ENCODE results near the gene HBG1. TPM values are rescaled to one million over a fixed set of nuclear protein-coding genes. Genes with fewer than 3 reads are reported as not detected.

The HBG1 gene
- total RNA-seq, 2 donors from 2014 or later: 5.7 TPM; not detected in 1

DNA sequence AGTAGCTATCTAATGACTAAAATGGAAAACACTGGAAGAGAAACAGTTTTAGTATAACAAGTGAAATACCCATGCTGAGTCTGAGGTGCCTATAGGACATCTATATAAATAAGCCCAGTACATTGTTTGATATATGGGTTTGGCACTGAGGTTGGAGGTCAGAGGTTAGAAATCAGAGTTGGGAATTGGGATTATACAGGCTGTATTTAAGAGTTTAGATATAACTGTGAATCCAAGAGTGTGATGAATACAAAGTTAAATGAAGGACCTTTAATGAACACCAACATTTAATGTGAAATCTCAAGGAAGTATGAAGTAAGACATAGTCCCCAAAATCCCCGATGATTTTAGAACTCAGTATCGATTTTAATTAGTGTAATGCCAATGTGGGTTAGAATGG is 12.2 kb downstream of the HBG1 start:
- intact Hi-C loops (cut with DNase I): no loop called here
- Histone ChIP-seq H3K27ac (no peak overlapping the region), H3K27me3 (no peaks in the 10 kb centered on the region), H3K4me3 (no peak overlapping the region), H3K36me3 (no peaks in the 10 kb centered on the region), H3K9ac (ENCODE audit: low read depth in 2 of 2, low read length in 2 of 2) (no peak overlapping the region), H3K9me3 (no peaks in the 10 kb centered on the region), H3K4me1 (no peaks in the 10 kb centered on the region)
- DNase-seq: no peak
- TF ChIP-seq, protein P1, sequence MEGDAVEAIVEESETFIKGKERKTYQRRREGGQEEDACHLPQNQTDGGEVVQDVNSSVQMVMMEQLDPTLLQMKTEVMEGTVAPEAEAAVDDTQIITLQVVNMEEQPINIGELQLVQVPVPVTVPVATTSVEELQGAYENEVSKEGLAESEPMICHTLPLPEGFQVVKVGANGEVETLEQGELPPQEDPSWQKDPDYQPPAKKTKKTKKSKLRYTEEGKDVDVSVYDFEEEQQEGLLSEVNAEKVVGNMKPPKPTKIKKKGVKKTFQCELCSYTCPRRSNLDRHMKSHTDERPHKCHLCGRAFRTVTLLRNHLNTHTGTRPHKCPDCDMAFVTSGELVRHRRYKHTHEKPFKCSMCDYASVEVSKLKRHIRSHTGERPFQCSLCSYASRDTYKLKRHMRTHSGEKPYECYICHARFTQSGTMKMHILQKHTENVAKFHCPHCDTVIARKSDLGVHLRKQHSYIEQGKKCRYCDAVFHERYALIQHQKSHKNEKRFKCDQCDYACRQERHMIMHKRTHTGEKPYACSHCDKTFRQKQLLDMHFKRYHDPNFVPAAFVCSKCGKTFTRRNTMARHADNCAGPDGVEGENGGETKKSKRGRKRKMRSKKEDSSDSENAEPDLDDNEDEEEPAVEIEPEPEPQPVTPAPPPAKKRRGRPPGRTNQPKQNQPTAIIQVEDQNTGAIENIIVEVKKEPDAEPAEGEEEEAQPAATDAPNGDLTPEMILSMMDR (IDR thresholded peaks at IDR 0.05): no peak

DNA sequence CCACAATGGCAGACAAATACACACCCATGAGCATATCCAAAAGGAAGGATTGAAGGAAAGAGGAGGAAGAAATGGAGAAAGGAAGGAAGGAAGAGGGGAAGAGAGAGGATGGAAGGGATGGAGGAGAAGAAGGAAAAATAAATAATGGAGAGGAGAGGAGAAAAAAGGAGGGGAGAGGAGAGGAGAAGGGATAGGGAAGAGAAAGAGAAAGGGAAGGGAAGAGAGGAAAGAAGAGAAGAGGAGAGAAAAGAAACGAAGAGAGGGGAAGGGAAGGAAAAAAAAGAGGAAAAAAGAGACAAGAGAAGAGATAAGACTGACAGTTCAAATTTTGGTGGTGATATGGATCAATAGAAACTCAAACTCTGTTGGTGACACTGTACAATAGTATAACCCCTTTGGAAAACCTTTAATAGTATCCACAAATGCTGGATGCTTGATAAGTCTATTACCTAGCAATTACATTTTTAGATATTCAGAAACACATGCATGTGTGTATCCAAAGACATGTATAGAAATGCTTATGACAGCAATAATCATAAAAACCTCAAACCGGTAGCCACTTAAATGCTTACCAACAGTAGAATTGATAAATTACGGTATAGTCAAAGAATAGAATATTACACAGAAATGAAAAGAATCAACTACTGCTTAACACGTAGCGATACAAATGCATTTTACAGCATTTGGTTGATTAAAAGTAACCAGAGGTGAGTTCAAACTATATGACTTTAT is 14.1 kb downstream of the HBG1 start:
- TF ChIP-seq, protein P1 (IDR thresholded peaks at IDR 0.05): no peak

DNA sequence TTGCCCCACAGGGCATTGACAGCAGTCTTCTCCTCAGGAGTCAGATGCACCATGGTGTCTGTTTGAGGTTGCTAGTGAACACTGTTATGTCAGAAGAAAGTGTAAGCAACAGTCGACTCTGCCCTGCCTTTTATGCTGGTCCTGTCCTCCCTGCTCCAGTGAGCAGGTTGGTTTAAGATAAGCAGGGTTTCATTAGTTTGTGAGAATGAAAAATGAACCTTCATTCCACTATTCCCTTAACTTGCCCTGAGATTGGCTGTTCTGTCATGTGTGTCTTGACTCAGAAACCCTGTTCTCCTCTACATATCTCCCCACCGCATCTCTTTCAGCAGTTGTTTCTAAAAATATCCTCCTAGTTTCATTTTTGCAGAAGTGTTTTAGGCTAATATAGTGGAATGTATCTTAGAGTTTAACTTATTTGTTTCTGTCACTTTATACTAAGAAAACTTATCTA is 15.2 kb downstream of the HBG1 start, which contains the start of gene HBD:
Gene HBD, minus strand, starts transcription at position 103 of the 454 bp plus-strand sequence. Its CDS starts 50 bp downstream, at position 53.
- H3K36me3 ChIP-seq: no peaks in the 10 kb centered on the region
- intact Hi-C loops (cut with DNase I): no loop called here
- no peak for DNase-seq

More for the DNA sequence above, 14.1 kb downstream of the HBG1 start:
- H3K27ac ChIP-seq: no peak overlapping the region
- no peaks in the 10 kb centered on the region for H3K9me3 ChIP-seq
- H3K4me1 ChIP-seq: no peaks in the 10 kb centered on the region
- intact Hi-C loops (cut with DNase I): no loop called here
- DNase-seq: no peak
- no peaks in the 10 kb centered on the region for H3K27me3 ChIP-seq
- no peak overlapping the region for H3K4me3 ChIP-seq
- H3K9ac ChIP-seq (ENCODE audit: low read depth in 2 of 2, low read length in 2 of 2): no peak overlapping the region
- no peaks in the 10 kb centered on the region for H3K36me3 ChIP-seq

DNA sequence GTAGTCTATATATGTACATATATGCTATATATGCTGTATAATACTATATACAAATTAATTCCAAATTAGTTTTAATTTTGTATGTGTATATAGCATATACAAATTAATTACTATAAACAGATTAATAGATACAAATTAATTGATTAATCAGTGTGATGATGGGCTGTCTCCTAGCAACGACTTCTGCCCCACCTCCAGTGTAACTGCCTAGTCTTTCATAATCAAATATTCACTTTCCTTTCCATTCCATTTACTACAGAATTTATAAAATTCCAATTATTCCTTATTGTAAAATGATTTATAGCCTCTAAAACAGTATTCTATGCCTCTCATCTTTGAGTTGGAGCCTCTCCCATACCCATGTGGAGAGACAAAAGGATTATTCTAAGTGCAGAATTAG is 16.4 kb downstream of the HBG1 start:
- no peak overlapping the region for H3K9ac ChIP-seq (ENCODE audit: low read depth in 2 of 2, low read length in 2 of 2)
- H3K4me3 ChIP-seq: no peak overlapping the region
- no peak for DNase-seq
- H3K27ac ChIP-seq: no peak overlapping the region
- no peaks in the 10 kb centered on the region for H3K36me3 ChIP-seq
- H3K4me1 ChIP-seq: no peaks in the 10 kb centered on the region
- TF ChIP-seq, protein P1 (IDR thresholded peaks at IDR 0.05): no peak
- intact Hi-C loops (cut with DNase I): no loop called here
- no peaks in the 10 kb centered on the region for H3K9me3 ChIP-seq
- H3K27me3 ChIP-seq: no peaks in the 10 kb centered on the region

More for the DNA sequence above, 15.2 kb downstream of the HBG1 start, which contains the start of gene HBD:
- no peaks in the 10 kb centered on the region for H3K9me3 ChIP-seq
- H3K9ac ChIP-seq (ENCODE audit: low read depth in 2 of 2, low read length in 2 of 2): no peak within 1 kb of the TSS
- TF ChIP-seq, protein P1 (IDR thresholded peaks at IDR 0.05): no peak
- no peak within 1 kb of the TSS for H3K27ac ChIP-seq
- no peak within 1 kb of the TSS for H3K4me3 ChIP-seq
- no peaks in the 10 kb centered on the region for H3K27me3 ChIP-seq
- no peaks in the 10 kb centered on the region for H3K4me1 ChIP-seq

DNA sequence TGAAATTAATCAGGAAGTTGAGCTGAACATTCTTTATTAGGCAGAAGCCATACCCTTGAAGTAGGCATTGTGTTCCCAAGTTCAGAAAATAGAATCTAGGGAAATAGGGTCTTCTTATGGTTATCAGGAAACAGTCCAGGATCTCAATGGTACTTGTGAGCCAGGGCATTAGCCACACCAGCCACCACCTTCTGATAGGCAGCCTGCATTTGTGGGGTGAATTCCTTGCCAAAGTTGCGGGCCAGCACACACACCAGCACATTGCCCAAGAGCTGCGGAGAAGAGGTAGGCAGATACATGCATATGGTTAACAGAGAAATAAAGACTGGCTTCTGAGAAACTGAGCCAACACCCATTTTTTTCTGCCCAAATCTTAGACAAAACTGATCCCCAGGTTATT is 16.8 kb downstream of the HBG1 start:
- H3K36me3 ChIP-seq: no peaks in the 10 kb centered on the region
- no peak overlapping the region for H3K27ac ChIP-seq
- H3K9me3 ChIP-seq: no peaks in the 10 kb centered on the region
- H3K9ac ChIP-seq (ENCODE audit: low read depth in 2 of 2, low read length in 2 of 2): no peak overlapping the region
- TF ChIP-seq, protein P1 (IDR thresholded peaks at IDR 0.05): no peak
- intact Hi-C loops (cut with DNase I): no loop called here
- H3K4me1 ChIP-seq: no peaks in the 10 kb centered on the region
- no peaks in the 10 kb centered on the region for H3K27me3 ChIP-seq
- no peak for DNase-seq
- no peak overlapping the region for H3K4me3 ChIP-seq

Measured in colonic mucosa (tissue), 4 donors.